Right atrium auricular region (tissue), 2 donors: Measurements from ENCODE around the gene CAPN7. TPM values are rescaled to one million over a fixed set of nuclear protein-coding genes. Genes with fewer than 3 reads are reported as not detected.
A peak's percentile ranks its signal among the peaks of the same experiment; 100 is the strongest.
"Not testable (repeated sequence)": the region's sequence is repeated elsewhere in the genome, so short reads cannot be mapped to it uniquely, and the experiment has no call there.

Experiments used
- DNase-seq: peaks from one replicate; pipeline ENCODE4 v3.0.0-alpha.2; 2019; ENCODE audit warnings: low spot score
- H3K27ac ChIP-seq, 2 donors: fragments of 200-600 bp; sonication (generic); 1 replicate in 1 of 2; 2 replicates in 1 of 2; pipeline ENCODE4 v1.5.1; 2016 to 2019
- H3K27me3 ChIP-seq, 2 donors: fragments of 200-600 bp; sonication (generic); one replicate each; pipeline versions ENCODE4 v1.5.1 to v1.6.0; 2017 to 2019
- H3K36me3 ChIP-seq: fragments of 200-600 bp; sonication (generic); one replicate; pipeline ENCODE4 v1.5.1; 2016
- H3K4me1 ChIP-seq, 2 donors: fragments of 200-600 bp; sonication (generic); one replicate each; pipeline versions ENCODE4 v1.5.1 to v1.6.0; 2017 to 2019
- H3K4me3 ChIP-seq, 2 donors: fragments of 200-600 bp; sonication (generic); 1 replicate in 1 of 2; 2 replicates in 1 of 2; pipeline ENCODE4 v1.5.1; 2017 to 2019; ENCODE audit warnings: mild to moderate bottlenecking in 1 of 2, moderate library complexity in 1 of 2
- H3K9me3 ChIP-seq, 2 donors: fragments of 200-600 bp; sonication (generic); one replicate each; pipeline ENCODE4 v1.5.1; 2019
- total RNA-seq, 2 donors: library from RNA; depleted of rRNA; stranded (reverse); fragments of >200 nt; gene quantifications; one replicate each; pipeline ENCODE4 v1.1.0, GENCODE V29; 2016
- TF ChIP-seq, protein P1 (sequence below), 2 donors: fragments of 200-600 bp; sonication (generic); IDR thresholded peaks; one replicate each; pipeline ENCODE4 v1.5.1; 2019; ENCODE audit warnings: antibody characterized with exemption in 2 of 2

The CAPN7 gene
- total RNA-seq, 2 donors from 2014 or later: 21.2 to 21.3 TPM

DNA sequence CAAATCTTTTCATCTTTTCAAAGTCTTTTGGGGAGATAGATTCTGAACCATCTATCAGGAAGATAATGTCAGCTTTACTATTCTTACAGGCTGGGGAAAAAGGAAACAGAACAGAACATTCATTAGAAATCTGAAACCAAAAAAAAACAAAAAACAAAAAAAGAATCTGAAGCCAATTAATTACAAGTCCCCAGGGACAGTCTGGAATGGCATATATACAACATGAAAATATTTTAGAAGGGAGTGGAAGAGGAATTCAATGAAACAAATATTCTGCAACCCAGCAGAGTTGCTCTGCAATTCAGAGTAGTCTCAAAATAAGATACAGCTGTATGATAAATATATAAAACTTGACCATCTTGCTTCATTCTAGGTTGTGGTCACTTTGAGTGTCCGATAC is 41.7 kb upstream of the CAPN7 start:
- Histone ChIP-seq H3K27me3 (no peaks in the 10 kb centered on the region), H3K4me1 (no peaks in the 10 kb centered on the region), H3K36me3 (no peaks in the 10 kb centered on the region), H3K27ac (no peak overlapping the region), H3K4me3 (no peak overlapping the region), H3K9me3 (no peaks in the 10 kb centered on the region)
- TF ChIP-seq, protein P1, sequence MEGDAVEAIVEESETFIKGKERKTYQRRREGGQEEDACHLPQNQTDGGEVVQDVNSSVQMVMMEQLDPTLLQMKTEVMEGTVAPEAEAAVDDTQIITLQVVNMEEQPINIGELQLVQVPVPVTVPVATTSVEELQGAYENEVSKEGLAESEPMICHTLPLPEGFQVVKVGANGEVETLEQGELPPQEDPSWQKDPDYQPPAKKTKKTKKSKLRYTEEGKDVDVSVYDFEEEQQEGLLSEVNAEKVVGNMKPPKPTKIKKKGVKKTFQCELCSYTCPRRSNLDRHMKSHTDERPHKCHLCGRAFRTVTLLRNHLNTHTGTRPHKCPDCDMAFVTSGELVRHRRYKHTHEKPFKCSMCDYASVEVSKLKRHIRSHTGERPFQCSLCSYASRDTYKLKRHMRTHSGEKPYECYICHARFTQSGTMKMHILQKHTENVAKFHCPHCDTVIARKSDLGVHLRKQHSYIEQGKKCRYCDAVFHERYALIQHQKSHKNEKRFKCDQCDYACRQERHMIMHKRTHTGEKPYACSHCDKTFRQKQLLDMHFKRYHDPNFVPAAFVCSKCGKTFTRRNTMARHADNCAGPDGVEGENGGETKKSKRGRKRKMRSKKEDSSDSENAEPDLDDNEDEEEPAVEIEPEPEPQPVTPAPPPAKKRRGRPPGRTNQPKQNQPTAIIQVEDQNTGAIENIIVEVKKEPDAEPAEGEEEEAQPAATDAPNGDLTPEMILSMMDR (IDR thresholded peaks at IDR 0.05): no peak
- DNase-seq: no peak

DNA sequence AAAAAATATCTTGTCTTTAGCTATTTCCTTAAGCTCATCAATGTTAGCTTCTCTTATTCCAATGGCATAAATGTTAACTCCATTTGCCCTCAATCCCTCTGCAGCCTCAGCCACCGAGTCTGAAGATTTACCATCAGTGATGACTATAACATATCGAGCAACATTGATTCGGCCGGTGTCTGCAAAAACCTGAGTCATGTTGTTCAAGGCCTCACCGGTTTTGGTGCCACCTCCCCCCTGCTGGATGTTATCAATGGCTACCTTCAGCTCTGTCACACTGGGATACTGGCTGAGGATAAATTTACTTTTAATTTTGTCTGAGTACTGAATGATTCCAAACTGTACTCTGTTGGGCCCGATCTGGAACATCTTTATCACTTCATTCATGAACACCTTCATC is 41.0 kb upstream of the CAPN7 start:
- Histone ChIP-seq H3K9me3 (no peaks in the 10 kb centered on the region), H3K36me3 (no peaks in the 10 kb centered on the region), H3K4me3 (no peak overlapping the region), H3K27ac (no peak overlapping the region), H3K27me3 (no peaks in the 10 kb centered on the region), H3K4me1 (no peaks in the 10 kb centered on the region)
- TF ChIP-seq, protein P1 (IDR thresholded peaks at IDR 0.05): no peak
- no peak for DNase-seq

DNA sequence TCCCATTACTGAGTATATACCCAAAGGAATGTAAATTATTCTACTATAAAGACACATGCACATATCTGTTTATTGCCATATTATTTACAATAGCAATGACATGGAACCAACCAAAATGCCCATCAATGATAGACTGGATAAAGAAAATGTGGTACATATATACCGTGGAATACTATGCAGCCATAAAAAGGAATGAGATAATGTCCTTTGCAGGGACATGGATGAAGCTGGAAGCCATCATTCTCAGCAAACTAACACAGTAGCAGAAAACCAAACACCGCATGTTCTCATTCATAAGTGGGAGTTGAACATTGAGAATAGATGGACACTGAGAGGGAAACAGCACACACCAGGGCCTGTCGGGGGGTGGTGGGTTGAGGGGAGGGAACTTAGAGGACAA is 39.7 kb upstream of the CAPN7 start:
- H3K36me3 ChIP-seq, DNase-seq, H3K27me3 ChIP-seq, H3K4me1 ChIP-seq, H3K4me3 ChIP-seq, H3K27ac ChIP-seq, H3K9me3 ChIP-seq: not testable (repeated sequence)

GRCh38 chr3:15171096-15171495 is 35.0 kb upstream of the CAPN7 start:
- H3K9me3 ChIP-seq: no peaks in the 10 kb centered on the region
- H3K36me3 ChIP-seq: no peaks in the 10 kb centered on the region
- H3K4me1 ChIP-seq: no peaks in the 10 kb centered on the region
- TF ChIP-seq, protein P1 (IDR thresholded peaks at IDR 0.05): no peak
- no peak for DNase-seq
- H3K27me3 ChIP-seq: no peaks in the 10 kb centered on the region
- no peak overlapping the region for H3K4me3 ChIP-seq
- no peak overlapping the region for H3K27ac ChIP-seq

- Histone ChIP-seq H3K36me3 (no peaks in the 10 kb centered on the region), H3K27me3 (no peaks in the 10 kb centered on the region), H3K4me1 (no peaks in the 10 kb centered on the region), H3K27ac (no peak overlapping the region), H3K4me3 (no peak overlapping the region), H3K9me3 (no peaks in the 10 kb centered on the region)
- no peak for DNase-seq
- TF ChIP-seq, protein P1 (IDR thresholded peaks at IDR 0.05): no peak
Observed at GRCh38 chr3:15172806-15173205, 33.2 kb upstream of the CAPN7 start.

DNA sequence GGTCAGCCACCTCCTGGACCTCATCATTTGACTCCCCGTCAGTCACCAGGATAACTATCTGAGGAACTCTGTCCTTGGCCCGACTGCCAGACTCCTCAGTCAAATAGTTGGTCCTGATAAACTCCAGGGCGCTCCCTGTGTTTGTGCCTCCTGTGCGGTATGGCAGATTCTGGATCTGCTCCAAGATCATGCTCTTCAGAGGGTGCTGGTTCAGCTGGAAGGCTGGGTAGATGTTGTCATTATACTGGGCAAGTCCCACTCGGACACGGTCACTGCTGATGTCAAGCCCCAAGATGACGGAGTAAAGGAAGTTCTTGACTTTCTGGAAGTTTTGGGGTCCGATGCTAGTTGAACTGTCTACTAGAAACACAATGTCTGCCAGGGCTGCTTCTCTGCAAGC is 31.1 kb upstream of the CAPN7 start:
- TF ChIP-seq, protein P1 (IDR thresholded peaks at IDR 0.05): no peak
- Histone ChIP-seq H3K27me3 (no peaks in the 10 kb centered on the region), H3K36me3 (no peaks in the 10 kb centered on the region), H3K4me3 (no peak overlapping the region), H3K4me1 (no peaks in the 10 kb centered on the region), H3K9me3 (no peaks in the 10 kb centered on the region), H3K27ac (peak overlapping the region in 1 of 2 donors; percentile 32)
- DNase-seq: no peak
